A673 (cell line): ENCODE data around the gene STMP1.

ENCODE experiments used
- EZH2 ChIP-seq: fragments of 200-600 bp; sonication (generic); IDR thresholded peaks from 2 replicates; pipeline ENCODE4 v1.6.1; 2017; ENCODE audit warnings: borderline replicate concordance, low read depth, mild to moderate bottlenecking, mixed read lengths, antibody characterized with exemption, low read length; ENCODE audit not compliant: poor library complexity, severe bottlenecking
- TF ChIP-seq, protein P1 (sequence below): fragments of 300-800, 200-600 bp; sonication (generic); conservative IDR thresholded peaks from 2 replicates; pipeline ENCODE4 v1.5.1; 2017; ENCODE audit warnings: low read depth, mild to moderate bottlenecking, antibody characterized with exemption, low read length, moderate library complexity, mixed read lengths

DNA sequence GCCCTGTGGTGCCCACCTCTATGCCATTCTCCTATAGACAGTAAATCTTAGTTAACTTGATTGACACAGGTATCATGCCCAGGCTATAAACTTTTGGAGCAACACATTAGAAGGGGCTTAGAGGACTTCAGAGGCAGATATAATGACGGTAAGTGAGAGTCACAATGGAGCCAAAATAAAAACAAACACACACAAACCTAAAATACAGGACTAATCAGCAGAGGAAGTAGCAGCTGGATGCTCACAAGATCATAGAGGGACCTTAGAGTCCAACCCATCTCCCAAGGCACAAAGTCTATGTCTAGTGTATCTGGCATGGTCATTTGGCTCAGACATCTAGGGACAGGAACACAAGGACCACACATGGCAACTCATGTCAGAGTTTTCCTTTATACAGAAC lies 53.4 kb downstream of the STMP1 start:
- no peak for TF ChIP-seq EZH2
- TF ChIP-seq, protein P1, sequence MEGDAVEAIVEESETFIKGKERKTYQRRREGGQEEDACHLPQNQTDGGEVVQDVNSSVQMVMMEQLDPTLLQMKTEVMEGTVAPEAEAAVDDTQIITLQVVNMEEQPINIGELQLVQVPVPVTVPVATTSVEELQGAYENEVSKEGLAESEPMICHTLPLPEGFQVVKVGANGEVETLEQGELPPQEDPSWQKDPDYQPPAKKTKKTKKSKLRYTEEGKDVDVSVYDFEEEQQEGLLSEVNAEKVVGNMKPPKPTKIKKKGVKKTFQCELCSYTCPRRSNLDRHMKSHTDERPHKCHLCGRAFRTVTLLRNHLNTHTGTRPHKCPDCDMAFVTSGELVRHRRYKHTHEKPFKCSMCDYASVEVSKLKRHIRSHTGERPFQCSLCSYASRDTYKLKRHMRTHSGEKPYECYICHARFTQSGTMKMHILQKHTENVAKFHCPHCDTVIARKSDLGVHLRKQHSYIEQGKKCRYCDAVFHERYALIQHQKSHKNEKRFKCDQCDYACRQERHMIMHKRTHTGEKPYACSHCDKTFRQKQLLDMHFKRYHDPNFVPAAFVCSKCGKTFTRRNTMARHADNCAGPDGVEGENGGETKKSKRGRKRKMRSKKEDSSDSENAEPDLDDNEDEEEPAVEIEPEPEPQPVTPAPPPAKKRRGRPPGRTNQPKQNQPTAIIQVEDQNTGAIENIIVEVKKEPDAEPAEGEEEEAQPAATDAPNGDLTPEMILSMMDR = no peak
